Hepatocyte (in vitro differentiated cells): ENCODE data around the gene VPS13D. TPM values are rescaled to one million over a fixed set of nuclear protein-coding genes. Genes with fewer than 3 reads are reported as not detected.

ENCODE experiments used
- DNase-seq: peaks from one replicate; pipeline ENCODE4 v3.0.0-alpha.2; 2016; ENCODE audit warnings: low spot score
- H2AFZ ChIP-seq: fragments of 200-600 bp; sonication (generic); 2 replicates; pipeline ENCODE4 v1.6.0; 2016; ENCODE audit warnings: antibody characterized with exemption, mild to moderate bottlenecking
- H3K27ac ChIP-seq: fragments of 200-600 bp; sonication (generic); 2 replicates; pipeline ENCODE4 v1.5.1; 2016; ENCODE audit warnings: mild to moderate bottlenecking
- H3K27me3 ChIP-seq: fragments of 200-600 bp; sonication (generic); 2 replicates; pipeline ENCODE4 v1.6.1; 2016
- H3K36me3 ChIP-seq: fragments of 200-600 bp; sonication (generic); replicated peaks from 2 replicates; pipeline ENCODE4 v1.5.1; 2016; ENCODE audit warnings: low read depth; ENCODE audit not compliant: insufficient read depth
- H3K4me1 ChIP-seq: fragments of 200-600 bp; sonication (generic); 2 replicates; pipeline ENCODE4 v1.5.1; 2016; ENCODE audit warnings: mild to moderate bottlenecking, moderate library complexity; ENCODE audit not compliant: insufficient read depth
- H3K4me2 ChIP-seq: fragments of 200-600 bp; sonication (generic); 2 replicates; pipeline ENCODE4 v1.6.0; 2016
- H3K4me3 ChIP-seq: fragments of 200-600 bp; sonication (generic); 2 replicates; pipeline ENCODE4 v1.5.1; 2016; ENCODE audit warnings: mild to moderate bottlenecking
- H3K79me2 ChIP-seq: fragments of 200-600 bp; sonication (generic); 2 replicates; pipeline ENCODE4 v1.6.0; 2017; ENCODE audit warnings: mild to moderate bottlenecking
- H3K9me2 ChIP-seq: fragments of 200-600 bp; sonication (generic); replicated peaks from 2 replicates; pipeline ENCODE4 v1.6.0; 2017; ENCODE audit warnings: mild to moderate bottlenecking; ENCODE audit not compliant: insufficient read depth
- H3K9me3 ChIP-seq: fragments of 200-600 bp; sonication (generic); 2 replicates; pipeline ENCODE4 v1.5.1; 2016; ENCODE audit warnings: low read depth, mild to moderate bottlenecking
- H4K20me1 ChIP-seq: fragments of 200-600 bp; sonication (generic); 2 replicates; pipeline ENCODE4 v1.6.0; 2016; ENCODE audit warnings: mild to moderate bottlenecking; ENCODE audit not compliant: insufficient read depth, poor library complexity, severe bottlenecking
- CTCF ChIP-seq: fragments of 200-600 bp; sonication (generic); IDR thresholded peaks from 2 replicates; pipeline ENCODE4 v1.5.1; 2016; ENCODE audit warnings: antibody characterized with exemption, mild to moderate bottlenecking; ENCODE audit not compliant: poor library complexity
- EZH2 ChIP-seq: fragments of 200-600 bp; sonication (generic); IDR thresholded peaks from 2 replicates; pipeline ENCODE4 v1.6.1; 2016; ENCODE audit warnings: antibody characterized with exemption, mild to moderate bottlenecking, borderline replicate concordance
- EZH2phosphoT487 ChIP-seq: fragments of 200-600 bp; sonication (generic); IDR thresholded peaks from one replicate; pipeline ENCODE4 v1.6.1; 2018; ENCODE audit warnings: antibody characterized with exemption, mild to moderate bottlenecking, low read depth, moderate library complexity; ENCODE audit not compliant: unreplicated experiment, severe bottlenecking
- WGBS: methylation state at CpG from one replicate; pipeline ENCODE4 v1.1.6; 2016; ENCODE audit warnings: low lambda C conversion rate; ENCODE audit errors: missing lambda C conversion rate; 5-methylcytosine and 5-hydroxymethylcytosine counted together
- polyA plus RNA-seq: library from polyadenylated mRNA; unstranded; fragments of >200 nt; fragmentation: Nextera tagmentation; extraction: Ambion mirVana; gene quantifications from 2 replicates; pipeline ENCODE4 v1.2.1, GENCODE V29; 2016
- total RNA-seq: library from RNA; depleted of rRNA; stranded (reverse); fragments of >200 nt; gene quantifications from 2 replicates; pipeline ENCODE4 v1.2.3, GENCODE V29; 2014

Gene VPS13D
- total and polyA plus RNA-seq, 2 experiments from 2014 or later = 7.3 to 32.2 TPM

GRCh38 chr1:12380326-12381249 lies 150.8 kb downstream of the VPS13D start:
- 48% methylated on average over 2 of the region's 2 CpGs for WGBS
- H3K9me2 ChIP-seq = no peaks in the 10 kb centered on the region
- H3K4me2 ChIP-seq = peak overlapping the region; percentile 44
- no peaks in the 10 kb centered on the region for H3K27me3 ChIP-seq
- H4K20me1 ChIP-seq = no peaks in the 10 kb centered on the region
- TF ChIP-seq EZH2 (no peak), CTCF (no peak), EZH2phosphoT487 (no peak)
- no peaks in the 10 kb centered on the region for H3K79me2 ChIP-seq
- no peak for DNase-seq
- peaks cover 24% of the 10 kb centered on the region for H3K4me1 ChIP-seq
- peaks cover 3% of the 10 kb centered on the region for H3K36me3 ChIP-seq
- H3K4me3 ChIP-seq = no peak overlapping the region
- H3K27ac ChIP-seq = peak overlapping the region; percentile 90
- H2AFZ ChIP-seq = no peak overlapping the region
- H3K9me3 ChIP-seq = no peaks in the 10 kb centered on the region

GRCh38 chr1:12383001-12383400 lies 153.2 kb downstream of the VPS13D start:
- no peak overlapping the region for H3K4me3 ChIP-seq
- peaks cover 14% of the 10 kb centered on the region for H3K9me3 ChIP-seq
- no peaks in the 10 kb centered on the region for H3K79me2 ChIP-seq
- no peaks in the 10 kb centered on the region for H3K9me2 ChIP-seq
- TF ChIP-seq CTCF = no peak
- TF ChIP-seq EZH2phosphoT487 = no peak
- no peak for TF ChIP-seq EZH2
- no peaks in the 10 kb centered on the region for H4K20me1 ChIP-seq
- H3K36me3 ChIP-seq = peaks cover 3% of the 10 kb centered on the region
- no peak for DNase-seq
- WGBS = 97% methylated on average over 1 of the region's 1 CpG
- H3K4me2 ChIP-seq = no peak overlapping the region
- peak overlapping the region; percentile 90 for H3K27ac ChIP-seq
- H3K4me1 ChIP-seq = peaks cover 24% of the 10 kb centered on the region
- H3K27me3 ChIP-seq = no peaks in the 10 kb centered on the region
- no peak overlapping the region for H2AFZ ChIP-seq

- Histone ChIP-seq H3K36me3 (peaks cover 3% of the 10 kb centered on the region), H3K27me3 (no peaks in the 10 kb centered on the region), H3K4me1 (peaks cover 24% of the 10 kb centered on the region), H3K9me3 (peaks cover 21% of the 10 kb centered on the region), H2AFZ (no peak overlapping the region), H3K9me2 (no peaks in the 10 kb centered on the region), H4K20me1 (no peaks in the 10 kb centered on the region), H3K4me2 (no peak overlapping the region), H3K4me3 (no peak overlapping the region), H3K27ac (no peak overlapping the region), H3K79me2 (no peaks in the 10 kb centered on the region)
- WGBS = 100% methylated on average over 1 of the region's 1 CpG
- no peak for DNase-seq
- TF ChIP-seq EZH2 = no peak
- no peak for TF ChIP-seq EZH2phosphoT487
- TF ChIP-seq CTCF = no peak
Observed at GRCh38 chr1:12383786-12384185, 154.0 kb downstream of the VPS13D start.
